SKM-1 (cell line): ENCODE results near the gene RARRES2.
"Not testable (repeated sequence)": the region's sequence is repeated elsewhere in the genome, so short reads cannot be mapped to it uniquely, and the experiment has no call there.

Source experiments
- DNase-seq: peaks from one replicate; lab custom pipeline; 2025; ENCODE audit not compliant: unreplicated experiment; lab: John Stamatoyannopoulos, UW

Gene RARRES2

DNA sequence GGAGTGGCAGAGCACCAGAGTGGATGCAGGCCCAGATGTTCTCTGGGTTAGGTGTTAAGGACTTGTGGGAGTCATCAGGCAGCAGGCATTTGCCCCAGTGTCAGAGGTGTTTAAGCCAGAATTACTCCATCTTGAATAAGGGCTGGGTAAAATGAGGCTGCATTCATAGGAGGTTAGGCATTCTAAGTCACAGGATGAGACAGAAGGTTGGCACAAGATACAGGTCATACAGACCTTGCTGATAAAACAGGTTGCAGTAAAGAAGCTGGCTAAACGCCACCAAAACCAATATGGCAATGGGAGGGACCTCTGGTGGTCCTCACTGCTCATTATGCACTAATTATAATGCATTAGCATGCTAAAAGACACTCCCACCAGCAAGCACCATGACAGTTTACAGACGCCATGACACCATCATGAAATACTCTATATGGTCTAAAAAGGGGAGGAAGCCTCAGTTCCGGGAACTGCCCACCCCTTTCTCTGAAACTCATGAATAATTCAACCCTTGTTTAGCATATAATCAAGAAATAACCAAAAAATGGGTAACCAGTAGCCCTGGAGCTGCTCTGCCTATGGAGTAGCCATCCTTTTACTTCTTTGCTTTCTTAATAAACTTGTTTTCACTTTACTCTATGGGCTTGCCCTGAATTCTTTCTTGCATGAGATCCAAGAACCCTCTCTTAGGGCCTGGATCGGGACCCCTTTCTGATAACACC is 19.2 kb downstream of the RARRES2 start:
- no peak for DNase-seq

DNA sequence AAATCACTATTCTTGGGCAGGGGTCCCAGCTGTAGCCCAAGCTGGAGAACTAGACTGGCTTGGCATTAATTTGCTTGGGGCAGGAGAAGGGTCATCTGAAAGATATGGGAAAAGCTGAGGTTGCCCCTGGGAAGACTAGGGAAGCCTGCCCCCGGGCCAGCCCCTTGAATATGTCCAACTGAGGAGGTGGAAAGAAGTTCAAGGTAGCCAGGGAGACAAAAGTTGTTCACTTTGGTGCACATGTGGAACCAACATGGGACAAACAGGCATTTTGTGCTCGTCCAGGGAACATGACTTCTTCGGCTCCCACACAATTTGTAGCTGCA is 19.7 kb downstream of the RARRES2 start:
- DNase-seq = no peak

DNA sequence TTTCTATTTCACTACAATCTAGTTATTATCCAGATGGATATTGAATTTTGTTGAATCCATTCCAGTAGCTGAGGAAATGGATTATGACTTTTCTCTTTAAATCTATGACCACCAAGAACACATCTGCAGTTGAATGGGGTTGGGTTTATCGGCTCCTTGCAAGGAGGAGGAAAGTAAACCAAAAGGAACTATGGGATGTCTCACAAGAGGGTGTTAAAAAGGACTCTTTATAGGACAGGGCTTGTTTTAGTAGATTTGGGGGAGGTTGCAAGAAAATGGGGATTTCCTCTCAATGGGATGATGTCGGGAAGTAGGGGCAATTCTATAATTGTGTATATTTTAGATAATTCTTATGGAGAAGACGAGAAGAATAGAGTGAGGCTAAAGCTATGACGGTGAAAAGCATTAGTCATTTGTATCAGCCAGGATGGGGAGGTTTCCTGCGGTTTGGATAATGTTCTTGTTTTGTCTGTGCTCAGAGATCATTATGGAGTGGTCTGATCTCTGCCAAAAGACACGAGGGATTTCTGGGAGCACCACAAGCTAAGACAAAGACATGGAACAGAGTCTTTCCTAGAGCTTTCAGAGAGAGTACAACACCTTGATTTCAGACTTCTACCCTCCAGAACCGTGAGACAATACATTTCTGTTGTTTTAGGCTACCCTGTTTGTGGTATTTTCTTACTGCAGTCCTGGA is 23.5 kb downstream of the RARRES2 start:
- DNase-seq = no peak

DNA sequence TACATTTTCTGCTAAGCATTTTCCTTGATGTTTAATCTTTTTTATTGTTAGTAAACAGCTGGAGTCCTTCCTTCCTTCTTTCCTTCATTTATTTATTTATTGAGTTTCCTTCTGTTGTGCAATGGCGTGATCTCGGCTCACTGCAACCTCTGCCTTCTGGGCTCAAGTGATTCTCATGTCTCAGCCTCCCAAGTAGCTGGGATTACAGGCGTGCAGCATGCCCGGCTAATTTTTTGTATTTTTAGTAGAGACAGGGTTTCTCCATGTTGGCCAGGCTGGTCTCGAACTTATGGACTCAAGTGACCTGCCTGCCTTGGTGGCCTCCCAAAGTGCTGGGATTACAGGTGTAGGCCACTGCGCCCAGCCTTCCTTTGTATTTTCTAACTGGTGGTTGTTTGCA is 24.4 kb downstream of the RARRES2 start:
- DNase-seq = not testable (repeated sequence)

DNA sequence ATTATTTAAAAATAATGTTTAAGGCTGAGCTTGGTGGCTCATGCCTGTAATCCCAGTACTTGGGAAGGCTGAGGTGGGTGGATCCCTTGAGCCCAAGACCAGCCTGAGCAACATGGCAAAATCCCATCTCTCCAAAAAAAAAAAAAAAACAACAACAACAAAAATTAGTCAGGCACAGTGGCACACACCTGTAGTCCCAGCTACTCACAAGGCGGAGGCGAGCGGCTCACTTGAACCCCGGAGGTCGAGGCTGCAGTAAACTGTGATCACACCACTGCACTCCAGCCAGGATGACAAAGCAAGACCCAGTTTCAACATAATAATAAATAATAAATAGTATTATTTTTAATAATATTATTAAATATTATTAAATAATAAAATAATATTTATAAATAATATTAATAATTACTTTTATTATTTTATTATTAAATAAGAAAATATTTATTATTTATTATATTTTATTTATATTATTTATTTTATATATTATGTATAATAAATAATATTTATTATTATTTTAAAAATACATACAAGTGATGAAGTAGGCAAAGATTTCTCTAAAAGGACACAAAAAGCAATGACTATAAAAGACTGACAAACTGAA is 26.7 kb downstream of the RARRES2 start:
- no peak for DNase-seq

DNA sequence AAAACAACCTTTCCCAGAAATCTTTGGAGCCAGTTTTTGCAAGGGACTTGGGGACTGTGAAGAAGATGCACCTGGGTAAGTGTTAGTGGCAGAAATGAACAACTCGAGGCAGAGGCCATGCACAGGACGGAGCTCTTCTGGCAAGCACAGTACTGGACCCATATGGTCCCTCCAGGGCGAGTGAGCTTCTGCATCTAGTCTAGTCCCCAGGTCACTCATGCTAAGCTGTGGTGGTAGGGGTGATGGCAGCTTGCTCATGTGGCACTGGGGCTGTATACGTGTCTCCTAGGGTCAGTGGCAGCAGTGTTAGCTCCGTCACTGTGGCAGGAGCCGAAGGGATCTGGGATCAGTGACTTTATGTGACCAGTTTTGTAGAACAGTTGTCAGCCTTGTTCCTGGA is 27.6 kb downstream of the RARRES2 start:
- DNase-seq = no peak

DNA sequence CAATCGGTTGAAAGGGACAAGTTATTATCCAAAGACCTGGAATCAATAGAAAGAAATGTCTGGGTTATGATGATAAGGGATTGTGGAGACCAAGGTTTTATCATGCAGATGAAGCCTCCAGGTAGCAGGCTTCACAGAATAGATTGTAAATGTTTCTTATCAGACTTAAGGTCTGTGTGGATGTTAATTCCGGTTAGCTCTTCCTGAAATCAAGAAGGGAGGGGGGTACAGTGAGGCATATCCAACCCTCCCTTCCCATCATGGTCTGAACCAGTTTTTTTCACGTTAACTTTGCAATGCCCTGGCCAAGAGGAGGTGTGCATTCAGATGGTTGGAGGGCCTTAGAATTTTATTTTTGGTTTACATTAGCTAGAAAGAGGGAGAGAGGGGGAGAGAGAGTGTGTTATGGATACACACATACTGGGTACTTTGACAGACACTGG is 28.0 kb downstream of the RARRES2 start:
- DNase-seq = no peak

DNA sequence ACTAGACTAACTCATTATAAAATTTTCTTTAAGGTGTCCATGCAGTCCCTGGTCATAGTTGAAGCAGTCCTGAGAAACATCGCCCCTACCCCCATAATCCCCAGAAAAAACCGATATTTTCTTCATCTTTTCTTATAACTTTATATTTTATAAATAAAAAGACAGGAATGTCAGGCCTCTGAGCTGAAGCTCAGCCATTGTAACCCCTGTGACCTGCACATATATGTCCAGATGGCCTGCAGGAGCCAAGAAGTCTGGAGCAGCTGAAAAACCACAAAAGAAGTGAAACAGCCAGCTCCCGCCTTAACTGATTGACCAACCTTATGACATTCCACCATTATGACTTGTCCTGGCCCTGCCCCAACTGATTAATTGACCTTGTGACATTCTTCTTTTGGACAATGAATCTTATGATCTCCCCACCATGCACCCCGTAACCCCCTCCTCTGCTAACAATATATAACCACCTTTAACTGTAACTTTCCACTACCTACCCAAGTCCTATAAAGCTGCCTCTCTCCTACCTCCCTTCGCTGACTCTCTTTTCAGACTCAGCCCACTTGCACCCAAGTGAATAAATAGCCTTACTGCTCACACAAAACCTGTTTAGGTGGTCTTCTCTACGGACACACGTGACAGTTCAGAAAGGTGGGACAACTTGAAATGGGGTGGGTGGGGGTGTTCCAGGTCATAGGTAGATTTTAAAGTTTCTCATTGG is 28.6 kb downstream of the RARRES2 start:
- not testable (repeated sequence) for DNase-seq

DNA sequence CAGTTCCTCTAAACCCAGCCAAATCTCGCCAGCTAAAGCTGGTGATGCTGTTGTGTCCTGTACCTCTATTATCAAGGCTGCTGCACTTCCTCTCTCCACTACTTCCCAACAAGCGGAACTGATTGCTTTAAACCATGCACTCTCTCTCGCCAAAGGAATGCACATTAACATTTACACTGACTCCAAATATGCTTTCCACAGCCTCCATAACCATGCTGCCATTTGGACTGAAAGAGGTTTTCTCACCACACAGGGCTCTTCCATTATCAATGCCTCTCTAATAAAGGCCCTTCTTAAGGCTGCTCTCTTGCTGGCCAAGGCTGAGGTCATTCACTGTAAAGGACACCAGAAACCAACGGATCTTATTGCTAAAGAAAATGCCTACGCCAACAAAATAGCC is 29.7 kb downstream of the RARRES2 start:
- DNase-seq = no peak

DNA sequence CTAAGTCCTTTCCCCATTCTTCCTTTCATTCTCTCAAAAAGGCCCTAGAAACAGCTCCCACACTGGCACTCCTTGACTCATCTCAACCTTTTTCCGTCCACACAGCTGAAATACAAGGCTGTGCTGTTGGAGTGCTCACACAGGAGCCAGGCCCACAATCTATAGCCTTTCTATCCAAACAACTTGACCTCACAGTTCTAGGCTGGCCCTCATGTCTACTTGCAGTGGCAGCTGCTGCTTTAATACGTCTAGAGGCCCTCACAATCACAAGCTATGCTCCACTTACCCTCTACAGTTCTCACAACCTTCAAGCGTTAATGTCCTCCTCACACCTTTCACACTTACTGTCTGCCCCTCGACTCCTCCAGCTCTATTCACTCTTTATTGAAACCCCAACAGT is 30.3 kb downstream of the RARRES2 start:
- DNase-seq = no peak

DNA sequence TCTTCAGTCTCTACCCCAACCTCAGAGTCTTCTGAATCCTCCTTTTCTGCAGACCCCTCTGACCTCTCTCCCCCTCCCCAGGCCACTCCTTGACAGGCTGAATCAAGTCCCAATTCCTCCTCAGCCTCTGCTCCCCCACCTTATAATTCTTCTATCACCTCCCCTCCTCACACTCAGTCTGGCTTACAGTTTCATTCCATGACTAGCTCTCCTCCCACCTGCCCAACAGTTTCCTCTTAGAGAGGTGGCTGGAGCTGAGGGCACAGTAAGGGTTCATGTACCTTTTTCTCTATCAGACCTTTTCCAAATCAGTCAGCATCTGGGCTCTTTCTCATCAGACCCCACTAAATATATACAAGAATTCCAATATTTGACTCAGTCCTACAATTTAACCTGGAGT is 32.9 kb downstream of the RARRES2 start:
- DNase-seq = no peak

DNA sequence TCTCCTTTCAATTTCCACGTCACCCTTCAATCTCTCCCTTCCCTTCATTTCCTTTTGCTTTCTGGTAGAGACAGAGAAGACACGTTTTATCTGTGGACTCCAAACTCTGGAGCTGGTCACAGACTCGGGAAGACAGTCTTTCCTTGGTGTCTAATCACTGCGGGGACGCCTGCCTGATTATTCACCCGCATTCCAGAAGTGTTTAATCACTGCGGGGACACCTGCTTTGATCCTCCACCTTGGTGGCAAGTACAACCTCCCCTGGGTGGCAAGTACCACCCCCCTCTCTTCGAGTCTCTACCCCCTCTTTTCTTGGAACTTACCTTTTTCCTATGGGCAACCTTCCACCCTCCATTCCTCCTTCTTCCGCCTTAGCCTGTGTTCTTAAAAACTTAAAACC is 33.5 kb downstream of the RARRES2 start:
- no peak for DNase-seq

DNA sequence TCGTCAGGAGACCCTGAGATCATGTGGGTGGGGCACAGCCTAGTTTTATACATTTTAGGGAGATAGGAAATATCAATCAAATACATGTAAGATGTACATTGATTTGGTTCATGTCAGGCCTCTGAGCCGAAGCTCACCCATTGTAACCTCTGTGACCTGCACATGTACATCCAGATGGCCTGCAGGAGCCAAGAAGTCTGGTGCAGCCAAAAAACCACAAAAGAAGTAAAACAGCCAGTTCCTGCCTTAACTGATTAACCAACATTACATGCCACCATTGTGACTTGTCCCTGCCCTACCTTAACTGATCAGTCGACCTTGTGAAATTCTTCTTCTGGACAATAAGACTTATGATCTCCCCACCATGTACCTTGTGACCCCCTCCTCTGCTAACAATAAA is 34.3 kb downstream of the RARRES2 start:
- no peak for DNase-seq

DNA sequence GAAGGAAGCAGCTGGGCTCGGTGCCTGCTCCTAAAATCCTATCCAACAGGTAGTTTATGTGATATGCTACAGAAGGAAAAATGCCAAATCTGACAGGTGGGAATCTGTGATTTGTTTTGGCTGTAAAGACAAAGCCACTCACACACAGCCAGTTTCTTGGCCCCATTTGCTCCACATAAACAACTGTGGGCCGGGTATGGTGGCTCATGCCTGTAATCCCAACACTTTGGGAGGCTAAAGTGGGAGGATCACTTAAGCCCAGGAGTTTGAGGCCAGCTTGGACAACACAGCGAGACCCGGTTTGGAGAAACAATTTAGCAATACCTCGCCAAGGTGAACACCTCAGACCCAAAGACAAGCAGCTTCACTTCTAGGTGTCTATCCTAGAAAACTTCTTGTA is 35.1 kb downstream of the RARRES2 start:
- DNase-seq = not testable (repeated sequence)

DNA sequence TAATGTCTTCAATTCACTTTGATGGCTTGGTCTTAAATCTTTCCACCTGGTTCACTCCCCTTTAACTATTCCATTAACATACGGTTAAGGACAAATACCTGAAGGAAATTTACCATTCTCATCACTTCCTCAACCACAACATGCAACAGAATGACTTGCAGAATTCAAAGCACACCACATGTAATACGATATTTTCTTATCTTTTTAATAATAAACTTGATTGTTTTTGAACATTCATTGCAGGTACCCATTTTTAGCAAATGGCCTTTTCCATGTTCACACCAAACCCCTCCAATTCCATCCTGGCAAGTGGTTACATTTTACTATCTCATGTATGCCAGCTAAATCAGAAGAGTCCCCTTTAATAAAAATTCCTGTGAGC is 35.5 kb downstream of the RARRES2 start:
- not testable (repeated sequence) for DNase-seq

DNA sequence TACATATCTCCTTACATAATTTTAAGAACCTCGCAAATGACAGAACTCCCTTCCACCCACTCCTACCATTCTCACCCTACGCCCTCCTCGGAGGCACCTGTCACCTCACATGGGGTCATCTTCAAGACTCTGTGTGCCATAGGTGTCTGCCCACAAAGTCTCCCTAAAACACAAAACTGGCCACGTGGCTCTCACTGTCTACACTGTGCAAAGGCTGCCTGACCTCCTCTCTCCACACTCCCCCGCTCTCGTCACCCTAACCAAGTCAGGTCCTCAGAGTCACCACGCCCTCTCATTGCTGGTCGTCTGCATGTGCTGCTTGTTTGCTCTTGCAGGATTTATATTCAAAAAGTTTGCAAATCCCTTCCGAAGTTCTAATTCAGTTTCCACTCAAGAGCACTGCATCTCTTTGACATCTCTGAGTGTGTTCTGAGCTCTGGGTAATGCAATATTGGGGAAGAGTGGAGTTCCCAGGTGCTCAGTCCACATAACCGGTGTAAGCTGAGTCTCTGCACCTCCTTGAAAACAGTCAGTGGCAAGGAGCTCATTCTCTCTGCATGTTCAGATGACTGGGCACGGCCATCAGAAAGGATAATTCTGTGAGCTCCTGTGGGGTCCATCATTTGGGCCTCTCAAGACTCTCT is 36.0 kb downstream of the RARRES2 start:
- DNase-seq = not testable (repeated sequence)

DNA sequence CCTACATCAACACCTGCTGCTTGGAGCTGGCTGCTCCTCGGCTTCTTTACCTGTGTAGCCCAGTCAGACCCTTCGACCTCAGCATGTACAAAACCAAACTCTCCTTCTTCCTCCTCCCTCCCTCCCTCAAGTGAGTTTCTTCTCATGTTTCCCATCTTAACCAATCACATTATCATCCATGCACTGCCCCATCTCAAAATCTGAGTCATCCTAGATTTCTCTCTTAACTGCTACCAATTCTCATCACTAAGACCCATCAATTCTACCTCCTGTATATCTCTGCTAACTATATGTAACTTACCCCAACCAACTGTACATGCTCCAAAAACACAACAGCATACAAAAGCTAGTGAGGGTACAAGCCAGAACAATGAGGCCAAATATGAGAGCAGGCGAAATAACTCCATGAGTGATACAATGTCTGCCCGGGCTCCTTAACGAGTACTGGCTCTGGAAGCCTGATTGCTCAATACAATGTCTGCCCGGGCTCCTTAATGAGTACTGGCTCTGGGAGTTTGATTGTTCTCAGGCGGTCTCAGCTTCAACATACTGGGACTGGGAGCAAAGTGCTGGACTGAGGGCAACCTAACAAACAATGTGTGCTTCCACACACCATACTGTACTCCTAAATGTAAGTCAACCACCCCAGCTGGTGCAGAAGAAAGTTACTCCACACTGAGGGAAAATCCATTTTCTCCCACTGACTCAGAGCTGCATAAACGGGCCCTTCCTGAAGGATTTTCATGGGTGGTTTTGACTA is 36.8 kb downstream of the RARRES2 start:
- not testable (repeated sequence) for DNase-seq

DNA sequence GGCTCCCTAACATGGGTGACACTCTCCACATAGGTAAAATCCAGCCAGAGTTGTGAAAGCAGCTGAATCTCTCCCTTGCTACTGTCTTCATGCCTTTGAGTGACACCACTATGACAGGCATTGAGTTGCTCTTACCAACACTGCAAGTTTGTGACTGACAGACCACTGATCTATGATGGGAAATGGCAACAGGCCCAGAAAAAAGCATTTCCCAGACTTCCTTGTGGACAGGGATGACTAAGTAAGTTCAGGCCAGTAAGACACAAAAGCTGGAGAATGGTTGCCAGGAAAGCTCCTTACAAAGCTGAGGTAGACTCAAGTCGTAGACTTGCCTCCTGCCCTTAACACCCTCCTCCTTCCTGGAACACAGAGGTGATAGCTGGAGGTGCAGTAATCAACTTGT is 38.5 kb downstream of the RARRES2 start:
- DNase-seq = not testable (repeated sequence)

DNA sequence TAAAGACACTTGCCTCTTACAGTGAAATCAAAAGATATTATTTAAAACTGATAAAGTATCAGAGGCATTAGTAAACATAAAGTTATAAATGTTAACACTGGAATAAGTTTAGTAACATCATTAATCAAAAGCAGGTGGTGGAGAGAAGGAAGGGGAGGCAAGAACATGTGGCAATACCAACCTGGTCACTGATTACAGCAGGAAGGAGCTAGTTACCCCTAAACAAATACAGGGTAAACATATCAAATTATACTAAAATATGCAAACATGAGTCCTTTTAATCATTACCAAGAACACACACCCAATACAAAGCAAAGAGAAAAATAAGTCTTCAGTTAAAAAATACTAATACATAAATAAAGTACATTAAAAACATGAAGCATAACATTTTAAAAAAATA is 43.5 kb downstream of the RARRES2 start:
- not testable (repeated sequence) for DNase-seq

DNA sequence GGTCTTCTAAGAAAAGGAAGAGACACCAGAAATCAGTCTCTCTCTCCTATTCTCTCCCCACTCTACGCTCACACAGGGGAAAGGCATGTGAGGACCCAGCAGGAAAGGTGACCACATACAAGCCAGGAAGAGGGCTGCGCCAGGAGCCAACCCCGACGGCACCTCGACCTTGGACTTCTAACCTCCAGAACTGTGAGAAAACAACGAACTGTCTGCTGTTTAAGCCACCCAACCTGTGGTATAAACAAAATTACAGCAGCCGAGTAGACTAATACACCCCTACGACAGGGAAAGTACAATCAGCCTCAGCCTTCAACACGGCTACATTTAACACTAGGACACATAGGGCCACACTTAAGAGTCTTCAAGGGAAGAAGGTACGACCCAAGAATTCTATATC is 44.6 kb downstream of the RARRES2 start:
- not testable (repeated sequence) for DNase-seq

DNA sequence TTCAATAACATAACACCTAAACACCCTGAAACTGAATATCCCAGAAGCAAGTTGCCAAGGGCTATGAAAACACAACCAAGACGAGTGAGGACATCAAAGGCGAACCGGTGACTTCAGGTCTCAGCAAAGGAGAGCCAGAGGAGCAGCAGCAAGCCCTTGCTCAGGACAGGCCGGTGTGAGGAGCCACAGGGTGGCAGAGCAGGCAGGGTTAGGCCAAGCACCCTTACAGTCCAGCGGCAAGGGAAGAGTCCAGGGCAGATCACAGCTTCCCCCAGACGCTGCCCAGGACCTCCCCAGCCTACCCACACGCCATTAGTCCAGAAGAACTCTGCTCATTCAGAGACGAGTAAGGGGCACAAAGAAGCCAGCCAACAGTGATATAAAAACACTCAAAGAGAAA is 45.8 kb downstream of the RARRES2 start:
- DNase-seq = not testable (repeated sequence)
